H1 (cell line): ENCODE results near the gene LUZP1. TPM values are rescaled to one million over a fixed set of nuclear protein-coding genes. Genes with fewer than 3 reads are reported as not detected.

Experiments
- CTCF ChIA-PET: fragments of 300-600 bp; sonication (Branson Sonifier 250); formaldehyde crosslinking; loops from one replicate; lab custom pipeline; 2021; ENCODE audit not compliant: partially characterized antibody; lab: Charles Lee
- POLR2A ChIA-PET: fragments of 300-600 bp; sonication (Branson Sonifier 250); formaldehyde crosslinking; loops from one replicate; lab custom pipeline; 2021; ENCODE audit warnings: inconsistent platforms; ENCODE audit not compliant: partially characterized antibody; lab: Charles Lee
- DNase-seq, 2 experiments: peaks; one replicate each; pipeline versions ENCODE4 v3.0.0 to v3.0.0-alpha.2; 2010 to 2022; ENCODE audit warnings: low spot score in 2 of 2, low read depth in 1 of 2, mixed read lengths in 1 of 2
- FAIRE-seq: peaks from 2 replicates; lab custom pipeline; 2011; peaks lifted over from hg19 to GRCh38; lab: Jason Lieb, UNC
- H2AFZ ChIP-seq: 2 replicates; pipeline ENCODE4 v1.8.1; 2012; ENCODE audit warnings: low read length, inconsistent platforms
- H2AK5ac ChIP-seq: 2 replicates; pipeline ENCODE4 v1.6.1; 2013; ENCODE audit warnings: low read depth, low read length
- H2BK120ac ChIP-seq: replicated peaks from 2 replicates; pipeline ENCODE3; 2013; ENCODE audit warnings: low read depth, low read length, inconsistent platforms
- H2BK12ac ChIP-seq: 2 replicates; pipeline ENCODE4 v1.6.1; 2013; ENCODE audit warnings: low read depth, low read length
- H2BK15ac ChIP-seq: 2 replicates; pipeline ENCODE4 v1.6.1; 2013; ENCODE audit warnings: low read length
- H2BK20ac ChIP-seq: 2 replicates; pipeline ENCODE4 v1.6.1; 2013; ENCODE audit warnings: low read length
- H2BK5ac ChIP-seq: 2 replicates; pipeline ENCODE4 v1.6.1; 2013; ENCODE audit warnings: low read depth, low read length
- H3K14ac ChIP-seq: 2 replicates; pipeline ENCODE4 v1.6.1; 2013; ENCODE audit warnings: inconsistent platforms; ENCODE audit not compliant: insufficient read length
- H3K18ac ChIP-seq: 2 replicates; pipeline ENCODE4 v1.6.1; 2013; ENCODE audit warnings: low read length; ENCODE audit errors: extremely low read depth
- H3K23ac ChIP-seq: 2 replicates; pipeline ENCODE4 v1.6.1; 2013; ENCODE audit warnings: inconsistent platforms; ENCODE audit not compliant: insufficient read length
- H3K23me2 ChIP-seq: 2 replicates; pipeline ENCODE4 v1.6.1; 2013; ENCODE audit warnings: low read depth, low read length
- H3K27ac ChIP-seq: 2 replicates; pipeline ENCODE4 v1.6.1; 2011; ENCODE audit warnings: low read depth, low read length, inconsistent platforms
- H3K27me3 ChIP-seq, 4 experiments: replicated peaks in 1 of 4; 1 replicate in 1 of 4; 2 replicates in 3 of 4; pipeline versions ENCODE4 v1.6.1 to v1.8.1; 2011 to 2013; ENCODE audit warnings: low read length in 3 of 4, mild to moderate bottlenecking in 3 of 4, inconsistent platforms in 2 of 4, mixed read lengths in 2 of 4, moderate library complexity in 1 of 4; ENCODE audit not compliant: control insufficient read depth in 3 of 4, insufficient read depth in 3 of 4; ENCODE audit errors: extremely low read depth in 1 of 4
- H3K36me3 ChIP-seq, 4 experiments: 2 replicates each; pipeline versions ENCODE4 v1.6.1 to v1.8.1; 2011 to 2013; ENCODE audit warnings: mild to moderate bottlenecking in 4 of 4, low read length in 3 of 4, moderate library complexity in 2 of 4, control low read depth in 1 of 4, inconsistent platforms in 1 of 4; ENCODE audit not compliant: insufficient read depth in 4 of 4, control insufficient read depth in 2 of 4
- H3K4ac ChIP-seq: replicated peaks from 2 replicates; pipeline ENCODE3; 2013; ENCODE audit warnings: low read length, low read depth, mixed read lengths, inconsistent platforms; ENCODE audit not compliant: insufficient read length
- H3K4me1 ChIP-seq, 4 experiments: replicated peaks in 1 of 4; 1 replicate in 1 of 4; 2 replicates in 3 of 4; pipeline versions ENCODE4 v1.6.1 to v1.8.1; 2011 to 2013; ENCODE audit warnings: low read length in 3 of 4, inconsistent platforms in 2 of 4, mixed read lengths in 1 of 4; ENCODE audit not compliant: insufficient read depth in 4 of 4, control insufficient read depth in 3 of 4
- H3K4me2 ChIP-seq, 2 experiments: 2 replicates each; pipeline versions ENCODE4 v1.6.1 to v1.8.1; 2011 to 2013; ENCODE audit warnings: low read depth in 2 of 2, low read length in 2 of 2, control low read depth in 1 of 2, inconsistent platforms in 1 of 2, mild to moderate bottlenecking in 1 of 2; ENCODE audit not compliant: insufficient read depth in 1 of 2
- H3K4me3 ChIP-seq, 4 experiments: fragments of 200-600, 300-600 bp in 1 of 4; sonication (generic), shearing (Covaris generic), sonication (Bioruptor Twin) in 1 of 4; 2 replicates each; pipeline versions ENCODE4 v1.5.1 to v1.8.1; 2011 to 2016; ENCODE audit warnings: low read length in 4 of 4, low read depth in 3 of 4, control low read depth in 2 of 4, inconsistent platforms in 2 of 4, mild to moderate bottlenecking in 2 of 4, mixed read lengths in 1 of 4, moderate library complexity in 1 of 4; ENCODE audit not compliant: insufficient read depth in 2 of 4; ENCODE audit errors: extremely low read depth in 1 of 4
- H3K56ac ChIP-seq: replicated peaks from 2 replicates; pipeline ENCODE3; 2013; ENCODE audit warnings: low read depth, mild to moderate bottlenecking, mixed read lengths, low read length, inconsistent platforms; ENCODE audit not compliant: insufficient read length
- H3K79me1 ChIP-seq: 2 replicates; pipeline ENCODE4 v1.6.1; 2013; ENCODE audit warnings: low read depth, low read length, control low read depth
- H3K79me2 ChIP-seq, 2 experiments: 2 replicates each; pipeline versions ENCODE4 v1.6.1 to v1.8.1; 2012 to 2013; ENCODE audit warnings: low read length in 2 of 2, mild to moderate bottlenecking in 2 of 2, inconsistent platforms in 1 of 2; ENCODE audit not compliant: insufficient read depth in 2 of 2, control insufficient read depth in 1 of 2
- H3K9ac ChIP-seq, 4 experiments: replicated peaks in 1 of 4; 1 replicate in 1 of 4; 2 replicates in 3 of 4; pipeline versions ENCODE4 v1.6.1 to v1.8.1; 2011 to 2013; ENCODE audit warnings: low read depth in 3 of 4, low read length in 3 of 4, control low read depth in 2 of 4, mild to moderate bottlenecking in 2 of 4, moderate library complexity in 2 of 4, inconsistent platforms in 1 of 4; ENCODE audit errors: extremely low read depth in 1 of 4
- H3K9me3 ChIP-seq, 2 experiments: 2 replicates each; pipeline versions ENCODE4 v1.6.1 to v1.8.1; 2012 to 2013; ENCODE audit warnings: mild to moderate bottlenecking in 2 of 2, moderate library complexity in 2 of 2, control low read depth in 1 of 2, inconsistent platforms in 1 of 2, low read depth in 1 of 2, low read length in 1 of 2, mixed read lengths in 1 of 2; ENCODE audit not compliant: insufficient read depth in 2 of 2
- H4K20me1 ChIP-seq, 2 experiments: replicated peaks in 1 of 2; 2 replicates each; pipeline versions ENCODE3 to v1.8.1; 2011 to 2013; ENCODE audit warnings: inconsistent platforms in 2 of 2, low read length in 2 of 2, mild to moderate bottlenecking in 1 of 2; ENCODE audit not compliant: insufficient read depth in 2 of 2, control insufficient read depth in 1 of 2
- H4K5ac ChIP-seq: 2 replicates; pipeline ENCODE4 v1.6.1; 2013; ENCODE audit warnings: low read length, low read depth, mixed read lengths, inconsistent platforms; ENCODE audit not compliant: insufficient read length
- H4K8ac ChIP-seq: 2 replicates; pipeline ENCODE4 v1.8.0; 2013; ENCODE audit warnings: mild to moderate bottlenecking, moderate library complexity, low read length, inconsistent platforms; ENCODE audit not compliant: insufficient read depth; ENCODE audit errors: extremely low read depth
- H4K91ac ChIP-seq: replicated peaks from 2 replicates; pipeline ENCODE3; 2013; ENCODE audit warnings: low read length, mixed read lengths, inconsistent platforms; ENCODE audit not compliant: insufficient read length
- FOSL1 ChIP-seq: IDR thresholded peaks from 2 replicates; pipeline ENCODE4 v1.6.1; 2011; ENCODE audit warnings: mild to moderate bottlenecking, low read depth, low read length, moderate library complexity; ENCODE audit not compliant: insufficient read depth
- JUND ChIP-seq: IDR thresholded peaks from 2 replicates; pipeline ENCODE4 v1.6.1; 2011; ENCODE audit warnings: mild to moderate bottlenecking, improper control_type of control experiment, low read length
- MAX ChIP-seq: IDR thresholded peaks from 2 replicates; pipeline ENCODE4 v1.6.1; 2012; ENCODE audit warnings: inconsistent platforms
- PHF8 ChIP-seq: fragments of 200-600 bp; sonication (generic); conservative IDR thresholded peaks from 2 replicates; pipeline ENCODE4 v1.7.1; 2012; ENCODE audit warnings: low read depth, mild to moderate bottlenecking, inconsistent platforms, low read length, moderate library complexity
- TBP ChIP-seq: IDR thresholded peaks from 2 replicates; pipeline ENCODE4 v1.6.1; 2011; ENCODE audit warnings: low read depth, low read length, improper control_type of control experiment
- WGBS, 2 experiments: shearing (Covaris generic) in 1 of 2; methylation state at CpG; one replicate each; pipeline versions ENCODE4 v1.1.6 to v1.1.7; 2013 to 2015; ENCODE audit warnings: low lambda C conversion rate in 2 of 2, mixed read lengths in 2 of 2, inconsistent platforms in 1 of 2, low coverage in 1 of 2, missing lambda C conversion rate in 1 of 2; ENCODE audit not compliant: insufficient replicate concordance in 2 of 2, insufficient coverage in 1 of 2, insufficient read length in 1 of 2; ENCODE audit errors: extremely low coverage in 1 of 2, missing lambda C conversion rate in 1 of 2; 5-methylcytosine and 5-hydroxymethylcytosine counted together
- polyA plus RNA-seq, 7 experiments: library from polyadenylated mRNA; depleted of rRNA in 3 of 7; stranded (reverse) in 5 of 7; unstranded in 2 of 7; fragments of >200 nt in 5 of 7; fragments of 200-250 nt in 2 of 7; gene quantifications; 1 replicate in 5 of 7; 2 replicates in 1 of 7; 4 replicates in 1 of 7; pipeline versions ENCODE4 v1.2.1 to v1.2.3, GENCODE V29; 2011 to 2013; ENCODE audit warnings: missing spikeins in 2 of 7, mixed read lengths in 2 of 7
- total RNA-seq: library from RNA; stranded (reverse); fragmentation: NEBNext Ultra II Directional; extraction: Animal tissue kit (Norgen Biotek cat#: 25700); gene quantifications from 2 replicates; pipeline ENCODE4 v1.2.1, GENCODE V29; 2021

LUZP1 gene
- total and polyA plus RNA-seq, 2 of the 8 experiments (the other 6 are each of a cell fraction or from before 2014, with no cell fraction given), result 14.0 to 60.5 TPM

GRCh38 chr1:23198373-23198772 is 29.7 kb upstream of the LUZP1 start:
- Histone ChIP-seq H3K79me1 (no peaks in the 10 kb centered on the region), H4K8ac (no peak overlapping the region), H3K79me2 (no peaks in the 10 kb centered on the region), H4K5ac (no peak overlapping the region), H2AFZ (no peak overlapping the region), H3K4me3 (no peak overlapping the region), H3K9ac (no peak overlapping the region), H3K18ac (no peak overlapping the region), H3K9me3 (no peaks in the 10 kb centered on the region), H2BK5ac (no peak overlapping the region), H3K4me2 (no peak overlapping the region), H2BK15ac (no peak overlapping the region), H2AK5ac (no peak overlapping the region), H2BK12ac (no peak overlapping the region), H3K14ac (no peak overlapping the region), H3K4me1 (0 out of 7 replicates have a peak, but pooled peaks cover 0 to 3% (median 0%) of the 10 kb centered on the region in 4 experiments), H2BK20ac (no peak overlapping the region), H3K36me3 (peaks cover 0 to 12% (median 1%) of the 10 kb centered on the region in 4 experiments; a peak in 3 of 8 replicates), H3K56ac (no peak overlapping the region), H3K27me3 (no peaks in the 10 kb centered on the region), H3K4ac (no peak overlapping the region), H3K23me2 (no peaks in the 10 kb centered on the region), H2BK120ac (no peak overlapping the region), H4K91ac (no peak overlapping the region), H4K20me1 (no peaks in the 10 kb centered on the region), H3K23ac (no peak overlapping the region), H3K27ac (no peak overlapping the region)
- CTCF ChIA-PET, result interaction anchor here (0.9 to 6.6 kb wide), 6 partner anchors 12 to 19 kb away, joined by 3 to 63 read pairs (median 4); partner anchors contain the start of gene HTR1D
- no peak for DNase-seq
- TF ChIP-seq FOSL1 (no peak), JUND (no peak), PHF8 (no peak), TBP (no peak), MAX (no peak)
- FAIRE-seq, result no peak
- POLR2A ChIA-PET, result interaction anchor here (0.6 kb wide), 1 partner anchor 145 kb away, joined by 3 read pairs; no protein-coding TSS in a partner anchor
- WGBS, 2 experiments, result 84% methylated on average over 4 of the region's 4 CpGs; no CpG with 5 or more reads in 1 of the 2 experiments
